GM12878 (cell line): ENCODE results near the gene SEMA4C. TPM values are rescaled to one million over a fixed set of nuclear protein-coding genes. Genes with fewer than 3 reads are reported as not detected.

Experiments used
- ATAC-seq: fragments of 200-7000 bp; cut with Tn5 transposase; 3 replicates; pipeline ENCODE4 v1.9.1; 2020; ENCODE audit warnings: mild to moderate bottlenecking, moderate library complexity
- BruUV-seq: library from RNA; stranded (reverse); fragments of 400-500 nt; replicated peaks from 2 replicates; lab custom pipeline; 2021; lab: Mats Ljungman, UMichigan
- CTCF ChIA-PET: fragments of 300-600 bp; sonication (Branson Sonifier 250); formaldehyde crosslinking; extraction: SDS; loops from one replicate; lab custom pipeline; 2021; ENCODE audit warnings: inconsistent platforms; lab: Yijun Ruan, JAX
- POLR2A ChIA-PET: fragments of 350-600 bp; formaldehyde crosslinking; extraction: SDS; loops from one replicate; lab custom pipeline; 2021; ENCODE audit warnings: inconsistent platforms; lab: Charles Lee
- RAD21 ChIA-PET: fragments of 300-600 bp; sonication (Branson Sonifier 250); formaldehyde crosslinking; loops from one replicate; lab custom pipeline; 2023; ENCODE audit warnings: antibody characterized with exemption; ENCODE audit not compliant: unreplicated experiment; lab: Charles Lee
- SMC1A ChIA-PET: fragments of 300-600 bp; sonication (Branson Sonifier 250); formaldehyde crosslinking; loops from one replicate; lab custom pipeline; 2023; ENCODE audit not compliant: unreplicated experiment, uncharacterized antibody; lab: Charles Lee
- DNase-seq: peaks from one replicate; pipeline ENCODE4 v3.0.0-alpha.2; 2011; ENCODE audit warnings: low read depth, low spot score
- FAIRE-seq: peaks from 3 replicates; lab custom pipeline; 2011; peaks lifted over from hg19 to GRCh38; lab: Jason Lieb, UNC
- H2AFZ ChIP-seq: 2 replicates; pipeline ENCODE4 v1.6.0; 2011; ENCODE audit warnings: low read depth, low read length, control low read depth; ENCODE audit not compliant: control insufficient read depth
- H3K27ac ChIP-seq: 2 replicates; pipeline ENCODE4 v1.5.1; 2011; ENCODE audit warnings: control low read depth; ENCODE audit not compliant: control insufficient read depth, insufficient read depth
- H3K27me3 ChIP-seq, 2 experiments: replicated peaks in 1 of 2; 2 replicates each; pipeline versions ENCODE4 v1.6.0 to v1.6.1; 2011; ENCODE audit warnings: low read length in 1 of 2; ENCODE audit not compliant: control insufficient read depth in 2 of 2, insufficient read depth in 2 of 2
- H3K36me3 ChIP-seq, 2 experiments: 2 replicates each; pipeline ENCODE4 v1.5.1; 2011; ENCODE audit warnings: low read length in 1 of 2; ENCODE audit not compliant: control insufficient read depth in 2 of 2, insufficient read depth in 2 of 2
- H3K4me1 ChIP-seq: 2 replicates; pipeline ENCODE4 v1.6.1; 2011; ENCODE audit warnings: mild to moderate bottlenecking, low read length, moderate library complexity, mixed read lengths; ENCODE audit not compliant: control insufficient read depth, insufficient read depth
- H3K4me2 ChIP-seq: 2 replicates; pipeline ENCODE4 v1.6.0; 2011; ENCODE audit warnings: control low read depth; ENCODE audit not compliant: control insufficient read depth, insufficient read depth
- H3K4me3 ChIP-seq: fragments of 200-600 bp; sonication (generic); 2 replicates; pipeline ENCODE4 v1.5.1; 2016
- H3K79me2 ChIP-seq: 2 replicates; pipeline ENCODE4 v1.6.0; 2011; ENCODE audit warnings: low read length; ENCODE audit not compliant: control insufficient read depth, insufficient read depth
- H3K9ac ChIP-seq: 2 replicates; pipeline ENCODE4 v1.8.0; 2011; ENCODE audit warnings: low read length, control low read depth, mixed read lengths; ENCODE audit not compliant: control insufficient read depth, insufficient read depth
- H3K9me3 ChIP-seq: replicated peaks from 3 replicates; pipeline ENCODE4 v1.5.1; 2011; ENCODE audit warnings: mild to moderate bottlenecking, low read length; ENCODE audit not compliant: control insufficient read depth, insufficient read depth
- H4K20me1 ChIP-seq: 2 replicates; pipeline ENCODE4 v1.6.0; 2011; ENCODE audit not compliant: control insufficient read depth, insufficient read depth
- CBX5 ChIP-seq: sonication (generic); IDR thresholded peaks from 2 replicates; pipeline ENCODE4 v1.6.1; 2016; ENCODE audit warnings: low read depth, moderate library complexity, mild to moderate bottlenecking, inconsistent platforms
- JUNB ChIP-seq: IDR thresholded peaks from 2 replicates; pipeline ENCODE4 v1.6.1; 2016; ENCODE audit warnings: antibody characterized with exemption, mild to moderate bottlenecking
- MTA3 ChIP-seq: IDR thresholded peaks from 2 replicates; pipeline ENCODE4 v1.6.1; 2012; ENCODE audit warnings: low read length, inconsistent platforms, borderline replicate concordance
- NR2C2 ChIP-seq: IDR thresholded peaks from 2 replicates; pipeline ENCODE4 v1.6.1; 2011; ENCODE audit warnings: borderline replicate concordance, low read depth; ENCODE audit not compliant: control insufficient read depth, insufficient read length
- PAX5 ChIP-seq: IDR thresholded peaks from 2 replicates; pipeline ENCODE4 v1.6.1; 2011; ENCODE audit warnings: low read depth, low read length, borderline replicate concordance
- RAD21 ChIP-seq: IDR thresholded peaks from 2 replicates; pipeline ENCODE4 v1.6.1; 2011; ENCODE audit warnings: mild to moderate bottlenecking, low read depth, low read length, moderate library complexity; ENCODE audit not compliant: insufficient read depth
- RELA ChIP-seq: fragments of 450-650 bp; IDR thresholded peaks from 2 replicates; pipeline ENCODE4 v1.8.0; 2014; ENCODE audit warnings: borderline replicate concordance; ENCODE audit not compliant: partially characterized antibody
- SMARCA5 ChIP-seq: fragments of 450-650 bp; IDR thresholded peaks from 2 replicates; pipeline ENCODE4 v1.6.1; 2017; ENCODE audit warnings: mild to moderate bottlenecking
- SPI1 ChIP-seq: IDR thresholded peaks from 2 replicates; pipeline ENCODE4 v1.6.1; 2011; ENCODE audit warnings: low read depth, mild to moderate bottlenecking, low read length, moderate library complexity, borderline replicate concordance; ENCODE audit not compliant: insufficient read depth
- SREBF1 ChIP-seq: IDR thresholded peaks from 2 replicates; pipeline ENCODE4 v1.6.1; 2012; ENCODE audit warnings: mild to moderate bottlenecking, low read length
- ZNF384 ChIP-seq: IDR thresholded peaks from 2 replicates; pipeline ENCODE4 v1.6.1; 2012; ENCODE audit warnings: low read depth, mild to moderate bottlenecking, low read length, improper control_type of control experiment, borderline replicate concordance
- WGBS: methylation state at CpG from one replicate; pipeline ENCODE4 v1.1.6; 2016; ENCODE audit warnings: low lambda C conversion rate; ENCODE audit not compliant: insufficient replicate concordance, insufficient coverage; ENCODE audit errors: missing lambda C conversion rate; 5-methylcytosine and 5-hydroxymethylcytosine counted together
- in situ Hi-C: fragments of 300-500 bp; cut with MboI; formaldehyde crosslinking; loops from 9 replicates; pipeline ENCODE4 v1.14.3; 2018; ENCODE audit warnings: mixed read lengths
- intact Hi-C: fragments of 100-400 bp; cut with micrococcal nuclease; formaldehyde crosslinking; loops from one replicate; pipeline ENCODE4 v1.14.2; 2022; ENCODE audit not compliant: unreplicated experiment
- polyA plus RNA-seq, 11 experiments: library from polyadenylated mRNA; depleted of rRNA in 4 of 11; unstranded in 6 of 11; stranded (reverse) in 5 of 11; fragments of >200 nt; fragmentation: Nextera tagmentation in 4 of 11; fragmentation: Illumina TruSeq in 1 of 11; extraction: Ambion mirVana in 4 of 11; extraction: Trizol in 1 of 11; gene quantifications; 1 replicate in 1 of 11; 2 replicates in 10 of 11; pipeline versions ENCODE4 v1.2.1 to v1.2.3, GENCODE V29; 2011 to 2016; ENCODE audit warnings: inconsistent platforms in 2 of 11, missing spikeins in 2 of 11, low read depth in 1 of 11
- total RNA-seq, 4 experiments: library from RNA; depleted of rRNA in 3 of 4; stranded (reverse); fragments of >200 nt in 3 of 4; fragmentation: Illumina TruSeq in 1 of 4; extraction: Trizol in 1 of 4; gene quantifications; 2 replicates each; pipeline versions ENCODE4 v1.2.1 to v1.2.3, GENCODE V29; 2013 to 2021

SEMA4C gene
- total and polyA plus RNA-seq, 10 of the 15 experiments (the other 5 are each of a cell fraction or from before 2014, with no cell fraction given) = 0.06 to 21.6 (median 6.8) TPM

GRCh38 chr2:96848264-96848663 lies 21.6 kb downstream of the SEMA4C start:
- no peak overlapping the region for H2AFZ ChIP-seq
- BruUV-seq = no TSS peak
- ATAC-seq = no peak
- no peaks in the 10 kb centered on the region for H3K27me3 ChIP-seq
- TF ChIP-seq CBX5 (no peak), NR2C2 (no peak), JUNB (no peak), SMARCA5 (no peak), SREBF1 (no peak), MTA3 (no peak), RAD21 (no peak), RELA (no peak), ZNF384 (no peak), SPI1 (no peak), PAX5 (no peak)
- TF ChIP-seq, all 136 proteins: peak for 0
- Histone ChIP-seq H3K79me2 (no peaks in the 10 kb centered on the region), H3K27ac (no peak overlapping the region), H3K4me3 (no peak overlapping the region), H4K20me1 (no peaks in the 10 kb centered on the region), H3K9ac (no peak overlapping the region), H3K9me3 (no peaks in the 10 kb centered on the region), H3K36me3 (peaks cover 3 to 7% of the 10 kb centered on the region in 2 experiments; a peak in 3 of 4 replicates), H3K4me1 (no peaks in the 10 kb centered on the region), H3K4me2 (no peak overlapping the region)
- FAIRE-seq = no peak
- CTCF ChIA-PET = interaction anchor here (0.7 to 1.0 kb wide), 2 partner anchors 9 to 291 kb away, joined by 3 to 4 read pairs; partner anchors contain the start of gene ANKRD39
- intact Hi-C loops (no loop called here), in situ Hi-C loops (no loop called here)
- no peak for DNase-seq
- RAD21 ChIA-PET = interaction anchor here (1.1 kb wide), 1 partner anchor 115 kb away, joined by 3 read pairs; no protein-coding TSS in a partner anchor
- 91% methylated on average over 9 of the region's 9 CpGs for WGBS
- POLR2A ChIA-PET = interaction anchor here (1.6 kb wide), 1 partner anchor 10 kb away, joined by 4 read pairs; the partner anchor contains the start of gene ANKRD39
- SMC1A ChIA-PET = no interaction called here
